Neuron (in vitro differentiated cells): ENCODE measurements around the gene TBC1D1.

Experiments used
- H2AFZ ChIP-seq: one replicate; pipeline ENCODE4 v1.6.1; 2013; ENCODE audit warnings: low read depth, mild to moderate bottlenecking, inconsistent platforms, low read length, moderate library complexity
- H3K27me3 ChIP-seq: one replicate; pipeline ENCODE4 v1.6.1; 2013; ENCODE audit warnings: low read length; ENCODE audit not compliant: insufficient read depth
- H3K36me3 ChIP-seq: one replicate; pipeline ENCODE4 v1.6.1; 2013; ENCODE audit warnings: low read length; ENCODE audit not compliant: insufficient read depth
- H3K4me1 ChIP-seq: one replicate; pipeline ENCODE4 v1.6.1; 2013; ENCODE audit warnings: low read length; ENCODE audit not compliant: insufficient read depth
- H3K4me3 ChIP-seq: 2 replicates; pipeline ENCODE4 v1.5.1; 2013; ENCODE audit warnings: mild to moderate bottlenecking, low read length, moderate library complexity
- H3K9me3 ChIP-seq: one replicate; pipeline ENCODE4 v1.6.1; 2013; ENCODE audit warnings: low read length

TBC1D1 gene

DNA sequence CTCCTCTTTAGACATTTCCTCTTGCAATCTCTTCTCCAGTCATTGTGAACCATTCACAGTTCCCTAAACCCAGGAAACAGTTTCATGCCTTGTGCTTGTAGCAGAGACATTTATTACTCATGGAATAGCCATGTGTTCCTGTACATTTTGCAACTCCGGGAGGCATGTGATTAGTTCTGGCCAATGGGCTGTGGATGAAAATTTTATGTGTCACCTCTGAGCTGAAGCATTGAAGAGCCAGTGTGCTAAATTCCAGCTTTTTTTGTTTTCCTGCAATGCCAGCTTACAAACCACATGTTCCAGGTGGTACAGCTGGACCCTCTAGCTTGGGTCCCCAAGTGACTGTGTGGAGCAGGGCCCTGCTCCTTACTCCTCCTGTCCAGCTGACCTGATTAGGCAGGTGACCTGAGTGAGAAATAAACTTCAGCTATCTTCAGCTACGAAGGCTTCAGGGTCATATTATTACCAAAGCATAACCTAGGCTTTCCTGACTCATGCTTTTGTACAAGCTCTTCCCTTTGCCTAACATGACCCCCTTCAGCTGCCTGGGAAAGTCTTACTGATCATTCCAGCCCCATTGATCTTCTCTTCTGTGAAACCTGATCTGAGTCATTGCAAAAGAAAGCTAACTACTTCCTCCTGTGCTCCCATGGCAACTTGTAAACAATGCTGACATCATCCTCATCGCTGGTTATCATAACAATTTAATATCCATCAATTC lies 269.8 kb downstream of the TBC1D1 start:
- H3K27me3 ChIP-seq, result no peaks in the 10 kb centered on the region
- peaks cover 21% of the 10 kb centered on the region for H3K4me1 ChIP-seq
- H3K4me3 ChIP-seq, result no peak overlapping the region
- H3K9me3 ChIP-seq, result peaks cover 2% of the 10 kb centered on the region
- H2AFZ ChIP-seq, result no peak overlapping the region
- H3K36me3 ChIP-seq, result no peaks in the 10 kb centered on the region

DNA sequence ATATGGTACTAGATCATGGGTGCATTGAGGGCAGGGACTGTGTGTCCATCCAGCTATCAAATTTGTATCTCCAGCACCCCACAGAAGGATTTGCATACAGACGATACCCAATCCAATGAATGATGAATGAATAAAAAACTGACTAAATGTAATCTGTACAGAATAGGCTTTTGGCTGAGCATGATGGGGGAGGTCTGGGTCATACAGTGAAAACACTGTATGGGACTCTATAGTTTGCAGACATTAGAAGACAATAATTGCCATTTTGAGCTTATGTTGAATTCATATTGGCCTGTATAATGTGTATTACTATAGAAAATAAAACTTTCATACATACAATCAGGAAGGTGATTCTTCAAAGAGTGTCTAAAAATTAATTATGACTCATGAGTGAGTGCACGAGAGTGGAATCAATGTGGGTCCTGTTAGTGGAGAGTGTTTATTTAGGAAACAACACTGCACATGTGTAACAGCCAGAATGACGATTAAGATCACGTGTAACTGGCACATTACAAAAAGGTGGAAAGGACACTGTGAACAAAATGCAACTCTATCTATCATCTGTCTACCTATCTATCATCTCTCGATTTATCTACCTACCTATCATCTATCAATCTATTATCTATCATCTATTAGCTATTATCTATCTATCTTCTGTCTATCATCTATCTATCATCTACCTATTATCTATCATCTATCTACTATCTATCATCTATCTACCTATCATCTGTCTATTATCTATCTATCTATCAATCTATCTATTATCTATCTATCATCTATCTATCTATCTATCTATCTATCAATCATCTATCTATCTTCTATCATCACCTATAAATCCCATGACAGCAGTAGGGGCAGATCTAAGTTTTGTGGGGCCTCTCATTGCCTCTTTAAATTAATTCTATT lies 270.6 kb downstream of the TBC1D1 start:
- Histone ChIP-seq H3K4me3 (no peak overlapping the region), H3K4me1 (peaks cover 21% of the 10 kb centered on the region), H3K27me3 (no peaks in the 10 kb centered on the region), H2AFZ (no peak overlapping the region), H3K36me3 (no peaks in the 10 kb centered on the region), H3K9me3 (peaks cover 2% of the 10 kb centered on the region)

DNA sequence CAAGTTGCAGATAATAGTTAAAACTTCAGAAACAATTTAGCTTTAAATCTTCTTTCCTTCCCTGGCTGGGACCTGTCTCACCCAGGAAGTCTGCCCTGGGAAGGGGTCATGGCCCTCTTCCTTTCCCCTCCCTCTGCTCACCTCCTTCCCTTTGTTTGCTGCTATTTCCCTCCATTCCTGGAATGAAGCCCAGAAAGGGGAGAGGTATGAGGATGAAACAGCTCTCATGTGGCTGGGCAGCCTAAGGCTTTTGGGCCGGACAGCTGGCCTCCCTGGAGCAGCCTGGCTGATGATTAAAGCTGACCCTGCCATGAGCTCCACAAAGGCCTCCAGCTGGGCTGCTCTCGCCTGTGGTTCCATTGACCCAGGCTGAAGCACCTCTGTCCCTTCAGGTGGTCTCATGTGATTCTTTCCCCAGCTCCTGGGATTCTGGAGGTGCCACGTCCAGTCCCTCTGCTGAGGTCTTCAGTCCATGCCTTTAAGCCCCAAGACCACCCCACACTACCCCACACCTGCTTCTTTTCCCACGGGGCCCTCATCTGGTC lies 271.4 kb downstream of the TBC1D1 start:
- Histone ChIP-seq H3K9me3 (peaks cover 2% of the 10 kb centered on the region), H2AFZ (no peak overlapping the region), H3K36me3 (no peaks in the 10 kb centered on the region), H3K4me1 (peaks cover 21% of the 10 kb centered on the region), H3K27me3 (no peaks in the 10 kb centered on the region), H3K4me3 (no peak overlapping the region)

DNA sequence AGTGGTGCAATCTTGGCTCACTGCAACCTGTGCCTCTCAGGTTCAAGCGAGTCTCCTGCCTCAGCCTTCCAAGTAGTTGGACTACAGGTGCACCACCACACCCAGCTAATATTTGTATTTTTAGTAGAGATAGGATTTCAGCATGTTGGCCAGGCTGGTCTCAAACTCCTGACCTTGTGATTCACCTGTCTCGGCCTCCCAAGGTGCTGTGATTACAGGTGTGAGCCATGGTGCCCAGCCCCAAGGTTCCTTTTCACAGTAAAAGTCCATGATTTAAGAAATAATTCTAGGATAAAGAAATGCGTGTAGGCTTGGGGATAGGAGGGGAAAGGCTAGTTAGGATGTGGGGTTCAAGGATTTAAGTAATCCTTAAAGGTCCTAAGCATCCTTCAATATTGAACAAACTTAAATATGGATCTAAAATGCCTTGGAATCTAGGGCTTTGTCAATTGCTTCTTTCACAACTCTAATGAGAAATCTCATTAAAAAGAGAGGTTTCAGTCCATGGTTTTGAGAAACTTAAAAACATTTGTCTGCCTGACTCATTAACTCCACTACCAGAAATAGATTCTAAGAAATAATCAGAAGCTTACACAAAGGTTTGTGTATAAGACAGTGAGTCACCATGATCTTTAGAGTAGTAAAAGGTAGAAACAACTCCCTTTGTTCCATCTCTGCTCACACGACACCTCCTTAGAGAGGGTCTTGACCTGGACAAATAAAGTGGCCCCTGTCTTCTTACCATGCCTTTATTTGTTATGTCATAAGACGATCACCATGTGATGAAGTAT lies 272.5 kb downstream of the TBC1D1 start:
- H3K27me3 ChIP-seq, result no peaks in the 10 kb centered on the region

DNA sequence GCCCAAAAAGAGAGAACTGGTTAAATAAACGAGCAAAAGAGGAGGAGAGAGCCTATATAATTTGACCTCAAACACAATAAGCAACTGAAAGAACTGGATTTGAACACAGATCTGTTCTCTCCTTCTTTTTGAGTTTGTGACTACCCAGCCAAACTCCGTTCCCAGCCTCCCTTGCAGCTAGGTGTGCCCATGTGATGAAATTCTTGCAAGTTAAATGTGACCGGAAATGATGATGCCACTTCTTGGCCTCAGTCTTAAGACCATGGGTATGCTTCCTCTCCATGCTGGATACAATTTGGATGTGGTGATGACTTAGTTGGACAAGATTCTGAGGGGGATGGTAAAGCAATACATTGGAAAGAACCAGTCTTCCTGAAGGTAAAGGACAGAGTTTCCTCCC lies 273.5 kb downstream of the TBC1D1 start:
- no peak overlapping the region for H3K4me3 ChIP-seq
- H3K4me1 ChIP-seq, result peaks cover 21% of the 10 kb centered on the region
- no peak overlapping the region for H2AFZ ChIP-seq
- peaks cover 2% of the 10 kb centered on the region for H3K9me3 ChIP-seq
- H3K36me3 ChIP-seq, result no peaks in the 10 kb centered on the region
- H3K27me3 ChIP-seq, result no peaks in the 10 kb centered on the region

More for the DNA sequence above, 272.5 kb downstream of the TBC1D1 start:
- Histone ChIP-seq H3K9me3 (peaks cover 2% of the 10 kb centered on the region), H3K4me3 (no peak overlapping the region), H2AFZ (no peak overlapping the region), H3K4me1 (peaks cover 21% of the 10 kb centered on the region), H3K36me3 (no peaks in the 10 kb centered on the region)

DNA sequence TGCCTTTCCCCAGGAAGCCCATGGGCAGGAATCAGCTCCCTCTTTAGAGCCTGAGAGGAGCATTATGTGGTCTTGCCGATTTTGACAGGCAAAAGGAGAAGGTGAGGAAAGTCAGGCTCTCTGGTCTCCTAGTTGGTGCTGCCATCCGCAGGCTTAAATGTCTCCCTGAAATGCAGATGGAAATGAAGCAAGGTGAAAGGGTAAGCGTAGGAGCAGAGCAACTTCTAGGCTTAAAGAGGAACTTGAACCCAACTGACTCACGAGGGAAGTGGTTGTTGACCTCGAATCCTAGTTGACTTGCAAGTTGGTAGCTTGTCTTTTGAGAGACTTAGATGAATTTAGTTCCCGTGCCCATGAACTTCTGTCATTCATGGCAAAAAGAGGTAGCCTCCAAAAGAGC lies 275.2 kb downstream of the TBC1D1 start:
- Histone ChIP-seq H2AFZ (no peak overlapping the region), H3K4me3 (no peak overlapping the region), H3K27me3 (no peaks in the 10 kb centered on the region), H3K36me3 (no peaks in the 10 kb centered on the region), H3K9me3 (peaks cover 2% of the 10 kb centered on the region), H3K4me1 (peaks cover 13% of the 10 kb centered on the region)

DNA sequence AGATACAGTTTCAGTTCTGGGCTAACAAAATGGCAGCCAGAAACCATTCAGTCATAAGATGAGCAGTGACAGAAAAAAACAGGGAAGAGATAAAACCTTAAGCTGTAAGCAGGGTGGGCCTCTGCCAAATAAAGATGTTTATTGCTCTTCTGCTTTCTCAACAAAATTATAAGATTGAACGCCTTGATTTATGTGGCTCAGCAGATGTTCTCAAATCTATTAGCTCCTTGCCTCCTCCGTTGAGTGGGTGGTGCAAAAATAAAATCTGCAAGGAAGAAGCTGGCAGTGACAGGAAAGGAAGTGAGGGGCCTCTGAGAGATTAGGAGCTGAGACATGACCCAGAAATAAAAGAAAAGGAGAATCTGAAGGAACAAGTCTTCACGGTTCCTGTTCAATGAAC lies 275.9 kb downstream of the TBC1D1 start:
- no peaks in the 10 kb centered on the region for H3K27me3 ChIP-seq
- no peak overlapping the region for H2AFZ ChIP-seq
- H3K4me1 ChIP-seq, result peaks cover 9% of the 10 kb centered on the region
- peaks cover 2% of the 10 kb centered on the region for H3K9me3 ChIP-seq
- H3K36me3 ChIP-seq, result no peaks in the 10 kb centered on the region
- H3K4me3 ChIP-seq, result no peak overlapping the region

DNA sequence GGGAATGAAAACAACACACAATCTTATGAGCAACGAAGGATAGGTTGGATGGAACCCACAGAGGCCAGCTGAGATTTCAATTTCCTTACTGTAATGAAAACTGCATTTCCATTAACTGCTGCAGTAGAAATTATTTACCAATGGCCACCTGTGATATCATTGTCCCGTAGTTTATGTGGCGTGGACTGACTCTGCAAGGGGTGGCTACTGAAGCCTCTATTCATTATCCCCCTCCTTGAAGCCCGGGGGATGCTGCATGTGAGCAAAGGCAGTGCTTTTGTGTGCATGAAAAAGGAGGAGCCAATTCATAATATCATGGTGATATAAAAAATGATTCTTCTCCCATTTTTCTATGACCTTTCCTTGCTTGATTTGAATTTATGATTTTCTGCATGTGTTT lies 277.1 kb downstream of the TBC1D1 start:
- Histone ChIP-seq H3K9me3 (peaks cover 4% of the 10 kb centered on the region), H2AFZ (no peak overlapping the region), H3K27me3 (no peaks in the 10 kb centered on the region), H3K4me1 (no peaks in the 10 kb centered on the region), H3K36me3 (no peaks in the 10 kb centered on the region), H3K4me3 (no peak overlapping the region)

DNA sequence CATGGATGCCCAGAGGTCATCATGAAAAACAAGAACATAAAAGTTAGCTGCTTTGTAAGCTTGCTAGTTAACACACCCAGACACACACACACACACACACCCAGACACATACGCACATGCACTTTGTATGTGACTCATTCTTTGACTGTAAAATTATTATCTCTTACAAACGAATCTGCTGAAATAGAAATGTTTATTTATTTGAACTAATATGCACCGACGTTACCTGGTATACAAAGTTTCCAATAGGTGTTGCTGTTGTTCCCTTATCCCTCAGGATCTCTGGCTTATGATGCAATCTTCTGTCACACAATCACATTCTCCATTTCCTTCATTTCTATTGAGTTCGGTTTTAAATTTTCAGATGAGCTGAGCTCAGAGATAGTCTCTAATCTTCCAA lies 278.6 kb downstream of the TBC1D1 start:
- no peak overlapping the region for H2AFZ ChIP-seq
- no peak overlapping the region for H3K4me3 ChIP-seq
- no peaks in the 10 kb centered on the region for H3K27me3 ChIP-seq
- H3K4me1 ChIP-seq, result no peaks in the 10 kb centered on the region
- H3K36me3 ChIP-seq, result no peaks in the 10 kb centered on the region
- peaks cover 4% of the 10 kb centered on the region for H3K9me3 ChIP-seq

DNA sequence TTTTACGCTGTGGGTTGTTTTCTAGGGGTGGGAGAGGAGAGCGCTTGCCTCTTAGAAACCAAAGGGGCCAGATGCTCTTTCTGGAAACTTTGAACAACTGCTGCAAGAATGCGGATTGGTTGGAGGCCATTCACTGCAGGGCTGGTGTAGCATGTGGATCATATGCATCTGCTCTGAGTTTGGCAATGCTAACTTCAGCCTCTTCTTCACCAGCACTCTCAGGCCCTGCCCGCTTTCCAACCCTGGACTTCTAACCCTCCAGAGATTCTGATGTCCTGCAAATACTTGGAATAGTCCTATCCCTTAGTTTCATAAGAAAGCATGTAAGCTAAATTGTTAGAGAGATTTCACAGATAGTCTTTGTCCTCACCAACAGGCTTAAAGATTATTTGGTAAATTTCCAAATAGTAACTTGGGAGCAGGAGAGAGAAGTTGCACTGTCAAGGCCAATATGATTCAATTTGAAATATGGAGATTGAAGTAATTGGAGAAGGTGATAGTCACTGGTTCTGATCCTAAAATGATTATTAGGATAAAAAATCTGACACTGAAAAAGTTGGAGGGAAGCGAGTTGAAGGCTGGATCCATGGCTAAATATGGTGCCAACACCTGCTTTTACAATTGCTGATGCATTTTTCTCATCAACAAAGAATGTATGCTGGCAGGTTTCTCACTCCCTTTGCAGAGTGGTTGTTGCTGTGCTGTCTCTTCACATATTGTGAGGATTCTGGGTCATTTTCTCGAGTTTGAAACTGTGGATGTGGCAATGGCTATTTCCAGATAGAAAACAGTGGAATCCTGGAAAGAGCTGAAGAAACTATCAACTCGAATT lies 279.7 kb downstream of the TBC1D1 start:
- H3K36me3 ChIP-seq, result no peaks in the 10 kb centered on the region
- no peak overlapping the region for H2AFZ ChIP-seq
- H3K4me3 ChIP-seq, result no peak overlapping the region
- H3K4me1 ChIP-seq, result no peaks in the 10 kb centered on the region
- H3K27me3 ChIP-seq, result no peaks in the 10 kb centered on the region
- peaks cover 2% of the 10 kb centered on the region for H3K9me3 ChIP-seq

DNA sequence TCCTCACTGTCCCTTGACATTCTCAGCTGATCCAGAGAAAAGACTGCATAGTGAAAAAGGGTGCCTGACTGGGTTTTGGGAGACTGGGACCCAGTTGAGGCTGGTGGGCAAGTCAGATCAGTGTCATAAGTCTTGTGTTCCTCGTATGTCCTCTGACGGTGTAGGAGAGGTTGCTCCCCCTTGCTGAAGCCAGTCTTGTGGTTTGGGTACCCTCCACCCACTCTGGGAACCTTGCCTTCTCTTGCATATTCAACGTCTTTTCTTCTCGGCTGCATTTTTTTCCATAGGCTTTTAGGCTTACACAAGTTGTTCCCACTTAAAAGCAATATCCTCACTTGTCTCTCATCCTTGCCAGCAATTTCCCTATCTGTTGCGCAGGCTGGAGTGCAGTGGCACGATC lies 281.2 kb downstream of the TBC1D1 start:
- H2AFZ ChIP-seq, result no peak overlapping the region
- H3K36me3 ChIP-seq, result no peaks in the 10 kb centered on the region
- H3K27me3 ChIP-seq, result no peaks in the 10 kb centered on the region
- no peaks in the 10 kb centered on the region for H3K4me1 ChIP-seq
- no peak overlapping the region for H3K4me3 ChIP-seq
- peaks cover 2% of the 10 kb centered on the region for H3K9me3 ChIP-seq

DNA sequence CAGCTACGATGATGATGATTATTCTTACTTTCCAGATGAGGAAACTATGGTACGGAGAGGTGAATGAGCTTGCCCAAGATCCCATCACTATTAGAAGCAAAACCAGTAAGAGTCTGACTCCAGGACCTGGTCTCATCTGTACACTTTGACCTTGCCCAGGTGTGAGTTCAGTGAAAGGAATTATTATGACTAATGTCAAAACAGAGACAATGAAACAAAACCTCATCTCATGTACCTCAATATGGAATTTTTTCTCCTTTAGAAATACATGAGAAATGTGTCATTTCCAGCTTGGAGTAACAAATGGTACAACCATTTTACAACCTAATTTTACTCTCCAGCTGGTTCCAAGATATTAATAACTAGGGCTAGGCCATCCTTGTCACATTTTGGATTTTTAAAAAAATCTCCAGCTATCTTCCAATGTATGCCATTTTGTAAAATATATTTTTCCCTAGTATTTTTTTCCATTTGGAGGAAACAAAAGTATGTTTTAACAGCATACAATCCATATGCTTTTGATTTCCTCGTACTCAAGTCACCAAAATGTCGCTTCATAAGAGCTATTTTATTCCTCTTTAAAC lies 283.1 kb downstream of the TBC1D1 start:
- H3K36me3 ChIP-seq, result no peaks in the 10 kb centered on the region
- no peak overlapping the region for H2AFZ ChIP-seq
- H3K9me3 ChIP-seq, result peaks cover 2% of the 10 kb centered on the region
- H3K4me3 ChIP-seq, result no peak overlapping the region
- H3K4me1 ChIP-seq, result no peaks in the 10 kb centered on the region
- H3K27me3 ChIP-seq, result no peaks in the 10 kb centered on the region
